Tibial nerve (tissue), 4 donors: ENCODE data around the gene CCDC186. TPM values are rescaled to one million over a fixed set of nuclear protein-coding genes. Genes with fewer than 3 reads are reported as not detected.

ENCODE experiments used
- DNase-seq, 2 donors: peaks; one replicate each; pipeline ENCODE4 v3.0.0-alpha.2; 2019; ENCODE audit warnings: low spot score in 2 of 2
- H3K27ac ChIP-seq, 4 donors: fragments of 200-600 bp; sonication (generic) in 3 of 4; one replicate each; pipeline ENCODE4 v1.5.1; 2017 to 2019; ENCODE audit warnings: mild to moderate bottlenecking in 1 of 4
- H3K27me3 ChIP-seq, 2 donors: fragments of 200-600 bp; sonication (generic) in 1 of 2; one replicate each; pipeline versions ENCODE4 v1.5.1 to v1.6.0; 2017 to 2019
- H3K36me3 ChIP-seq, 3 donors: fragments of 200-600 bp; sonication (generic); one replicate each; pipeline ENCODE4 v1.5.1; 2018 to 2019
- H3K4me1 ChIP-seq, 4 donors: fragments of 200-600 bp; sonication (generic) in 3 of 4; one replicate each; pipeline ENCODE4 v1.5.1; 2017 to 2019
- H3K4me3 ChIP-seq, 4 donors: fragments of 200-600 bp; sonication (generic) in 3 of 4; one replicate each; pipeline ENCODE4 v1.5.1; 2017 to 2019; ENCODE audit warnings: mild to moderate bottlenecking in 1 of 4, moderate library complexity in 1 of 4
- H3K9me3 ChIP-seq, 4 donors: fragments of 200-600 bp; sonication (generic) in 3 of 4; one replicate each; pipeline ENCODE4 v1.5.1; 2017 to 2019
- CTCF ChIP-seq, 5 experiments: fragments of 200-600 bp in 3 of 5; fragments of 450-650 bp in 2 of 5; sonication (generic) in 3 of 5; IDR thresholded peaks; one replicate each; pipeline ENCODE4 v1.5.1; 2016 to 2019; ENCODE audit warnings: antibody characterized with exemption in 5 of 5, mild to moderate bottlenecking in 3 of 5, moderate library complexity in 2 of 5
- EP300 ChIP-seq, 2 donors: sonication (generic); formaldehyde crosslinking; IDR thresholded peaks; one replicate each; pipeline ENCODE4 v1.6.1; 2017; ENCODE audit warnings: antibody characterized with exemption in 2 of 2, mild to moderate bottlenecking in 1 of 2
- POLR2A ChIP-seq, 2 donors: fragments of 450-650 bp; IDR thresholded peaks; one replicate each; pipeline ENCODE4 v1.6.1; 2017; ENCODE audit warnings: antibody characterized with exemption in 2 of 2, mild to moderate bottlenecking in 2 of 2, moderate library complexity in 2 of 2
- WGBS, 2 donors: methylation state at CpG; one replicate each; pipeline ENCODE4 v1.1.5; 2018; 5-methylcytosine and 5-hydroxymethylcytosine counted together
- total RNA-seq, 4 donors: library from RNA; depleted of rRNA; stranded (reverse); fragments of >200 nt; gene quantifications; one replicate each; pipeline ENCODE4 v1.1.0, GENCODE V29; 2016

CCDC186 gene
- total RNA-seq, 4 donors from 2014 or later: 11.6 to 18.0 (median 14.4) TPM

- Histone ChIP-seq H3K4me1 (no peaks in the 10 kb centered on the region), H3K36me3 (peaks cover 0 to 98% (median 0%) of the 10 kb centered on the region in 3 donors), H3K4me3 (no peak overlapping the region), H3K27ac (no peak overlapping the region), H3K27me3 (no peaks in the 10 kb centered on the region), H3K9me3 (no peaks in the 10 kb centered on the region)
- 82 to 90% methylated on average over 3 of the region's 3 CpGs for WGBS, 2 donors
- TF ChIP-seq EP300 (IDR thresholded peaks at IDR 0.05) (no peak), CTCF (IDR thresholded peaks at IDR 0.05) (no peak), POLR2A (IDR thresholded peaks at IDR 0.05) (no peak)
- DNase-seq: no peak
Measured at GRCh38 chr10:114131094-114131493, 42.9 kb downstream of the CCDC186 start.

DNA sequence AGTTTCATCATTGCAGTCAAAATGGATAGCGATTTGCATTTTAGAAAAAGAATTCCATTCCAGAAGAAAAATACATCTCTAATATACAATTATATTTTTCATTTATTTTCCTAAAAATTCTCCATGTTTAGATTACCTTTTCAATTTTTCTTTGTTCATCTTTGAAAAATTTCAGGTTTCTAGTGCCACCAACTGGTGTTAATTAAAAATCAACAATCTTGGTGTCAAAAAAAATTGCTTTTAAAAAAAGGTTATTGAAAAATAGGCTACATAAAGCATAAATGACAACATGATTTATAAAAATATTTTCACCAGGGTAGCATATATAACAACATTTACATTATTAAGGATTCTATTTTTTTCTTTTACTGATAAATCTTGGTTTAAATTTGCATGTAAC lies 53.0 kb downstream of the CCDC186 start:
- WGBS, 2 donors: 95 to 97% methylated on average over 1 of the region's 1 CpG
- H3K4me3 ChIP-seq: no peak overlapping the region
- no peak overlapping the region for H3K27ac ChIP-seq
- TF ChIP-seq EP300 (IDR thresholded peaks at IDR 0.05) (no peak), CTCF (IDR thresholded peaks at IDR 0.05) (no peak), POLR2A (IDR thresholded peaks at IDR 0.05) (no peak)
- H3K36me3 ChIP-seq: peaks cover 0 to 37% (median 0%) of the 10 kb centered on the region in 3 donors
- no peaks in the 10 kb centered on the region for H3K4me1 ChIP-seq
- no peaks in the 10 kb centered on the region for H3K27me3 ChIP-seq
- DNase-seq: no peak
- H3K9me3 ChIP-seq: no peaks in the 10 kb centered on the region

GRCh38 chr10:114118514-114118913 lies 55.5 kb downstream of the CCDC186 start:
- no peak for DNase-seq
- 91 to 98% methylated on average over 2 of the region's 2 CpGs for WGBS, 2 donors
- no peaks in the 10 kb centered on the region for H3K4me1 ChIP-seq
- H3K27me3 ChIP-seq: no peaks in the 10 kb centered on the region
- TF ChIP-seq POLR2A (IDR thresholded peaks at IDR 0.05) (no peak), CTCF (IDR thresholded peaks at IDR 0.05) (no peak), EP300 (IDR thresholded peaks at IDR 0.05) (no peak)
- peaks cover 0 to 15% (median 0%) of the 10 kb centered on the region in 3 donors for H3K36me3 ChIP-seq
- H3K27ac ChIP-seq: no peak overlapping the region
- no peak overlapping the region for H3K4me3 ChIP-seq
- H3K9me3 ChIP-seq: no peaks in the 10 kb centered on the region

- H3K9me3 ChIP-seq: no peaks in the 10 kb centered on the region
- TF ChIP-seq CTCF (IDR thresholded peaks at IDR 0.05): no peak
- TF ChIP-seq POLR2A (IDR thresholded peaks at IDR 0.05): no peak
- no peak for TF ChIP-seq EP300 (IDR thresholded peaks at IDR 0.05)
- WGBS, 2 donors: 77 to 85% methylated on average over 2 of the region's 2 CpGs
Measured at GRCh38 chr10:114117728-114118127, 56.3 kb downstream of the CCDC186 start.

DNA sequence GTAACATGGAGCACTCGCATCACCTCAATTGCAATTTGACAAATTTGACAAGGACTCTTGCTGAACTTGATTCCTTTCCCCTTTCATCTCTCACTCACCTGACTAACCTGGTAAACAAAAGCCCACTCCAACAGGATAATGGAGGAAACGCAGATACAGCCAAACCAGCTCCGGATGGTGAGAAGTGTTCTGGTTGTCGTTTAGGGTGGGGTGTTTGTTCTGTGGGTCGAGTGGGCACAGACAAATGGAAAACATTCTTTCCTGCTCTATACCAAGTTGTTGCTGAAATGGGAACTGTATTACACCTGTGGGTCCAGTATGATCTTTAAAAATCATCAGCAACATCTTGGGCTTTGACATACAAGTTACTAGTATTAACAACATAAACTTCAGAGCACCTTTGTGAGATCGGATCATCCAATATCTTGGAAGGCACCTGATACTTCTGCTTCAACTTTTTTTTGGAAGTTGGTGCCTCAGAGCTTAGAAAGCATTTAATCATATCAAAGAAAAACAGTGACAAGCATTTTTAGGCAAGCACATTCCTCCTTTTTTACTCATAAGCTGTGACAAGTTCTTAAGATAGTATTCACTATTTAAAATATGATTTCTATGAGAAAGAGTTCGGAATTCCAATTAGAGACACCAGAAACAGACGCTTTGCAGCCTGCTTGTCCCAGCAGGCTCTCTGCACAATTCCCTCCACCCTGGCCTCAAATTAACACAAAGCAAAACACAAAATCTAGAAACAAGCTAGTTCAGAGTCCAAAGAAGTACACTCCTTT lies 58.1 kb downstream of the CCDC186 start:
- no peak overlapping the region for H3K27ac ChIP-seq
- 69 to 76% methylated on average over 8 of the region's 8 CpGs for WGBS, 2 donors

More at GRCh38 chr10:114117728-114118127, 56.3 kb downstream of the CCDC186 start:
- no peak overlapping the region for H3K27ac ChIP-seq
- no peak for DNase-seq
- no peaks in the 10 kb centered on the region for H3K27me3 ChIP-seq
- H3K4me1 ChIP-seq: no peaks in the 10 kb centered on the region
- no peak overlapping the region for H3K4me3 ChIP-seq
- peaks cover 0 to 8% (median 0%) of the 10 kb centered on the region in 3 donors for H3K36me3 ChIP-seq

More for the DNA sequence above, 58.1 kb downstream of the CCDC186 start:
- Histone ChIP-seq H3K4me3 (no peak overlapping the region), H3K4me1 (no peaks in the 10 kb centered on the region), H3K27me3 (no peaks in the 10 kb centered on the region), H3K36me3 (no peaks in the 10 kb centered on the region), H3K9me3 (no peaks in the 10 kb centered on the region)
- no peak for TF ChIP-seq EP300 (IDR thresholded peaks at IDR 0.05)
- no peak for TF ChIP-seq POLR2A (IDR thresholded peaks at IDR 0.05)
- no peak for TF ChIP-seq CTCF (IDR thresholded peaks at IDR 0.05)
- DNase-seq: no peak
